IMR-90 (cell line): ENCODE data around the gene HS3ST5. TPM values are rescaled to one million over a fixed set of nuclear protein-coding genes. Genes with fewer than 3 reads are reported as not detected.

Experiments
- ATAC-seq: fragments of 200-7000 bp; cut with Tn5 transposase; 2 replicates; pipeline ENCODE4 v1.9.1; 2020; ENCODE audit warnings: low read depth, mild to moderate bottlenecking, moderate library complexity
- BruUV-seq: library from RNA; stranded (reverse); fragments of 400-500 nt; replicated peaks from 2 replicates; lab custom pipeline; 2021; lab: Mats Ljungman, UMichigan
- CTCF ChIA-PET: fragments of 300-600 bp; formaldehyde crosslinking; extraction: SDS; loops from one replicate; lab custom pipeline; 2021; ENCODE audit warnings: antibody characterized with exemption; lab: Yijun Ruan, JAX
- POLR2A ChIA-PET: fragments of 300-600 bp; sonication (Branson Sonifier 250); formaldehyde crosslinking; loops from one replicate; lab custom pipeline; 2022; ENCODE audit warnings: antibody characterized with exemption; ENCODE audit not compliant: unreplicated experiment; lab: Charles Lee
- DNase-seq: peaks from one replicate; pipeline ENCODE4 v3.0.0; 2013
- H2AFZ ChIP-seq: replicated peaks from 2 replicates; pipeline ENCODE3; 2013; ENCODE audit warnings: low read length, mild to moderate bottlenecking; ENCODE audit not compliant: poor library complexity
- H2AK5ac ChIP-seq: 2 replicates; pipeline ENCODE4 v1.6.1; 2013; ENCODE audit warnings: low read depth, low read length, inconsistent platforms
- H2AK9ac ChIP-seq: replicated peaks from 2 replicates; pipeline ENCODE3; 2013; ENCODE audit warnings: mild to moderate bottlenecking, low read depth, low read length, moderate library complexity; ENCODE audit not compliant: poor library complexity
- H2BK120ac ChIP-seq: 2 replicates; pipeline ENCODE4 v1.6.1; 2013; ENCODE audit warnings: low read depth, low read length, inconsistent platforms
- H2BK15ac ChIP-seq: 3 replicates; pipeline ENCODE4 v1.6.1; 2013; ENCODE audit warnings: low read depth, low read length, inconsistent platforms
- H2BK20ac ChIP-seq: 2 replicates; pipeline ENCODE4 v1.6.1; 2013; ENCODE audit warnings: low read depth, mild to moderate bottlenecking, inconsistent platforms, low read length, moderate library complexity
- H2BK5ac ChIP-seq: 2 replicates; pipeline ENCODE4 v1.6.1; 2013; ENCODE audit warnings: mild to moderate bottlenecking, low read depth, low read length, inconsistent platforms; ENCODE audit not compliant: poor library complexity, severe bottlenecking
- H3K14ac ChIP-seq: replicated peaks from 2 replicates; pipeline ENCODE4 v1.6.1; 2013; ENCODE audit warnings: low read depth, low read length, inconsistent platforms
- H3K18ac ChIP-seq: 2 replicates; pipeline ENCODE4 v1.6.1; 2013; ENCODE audit warnings: low read depth, low read length, control low read depth
- H3K23ac ChIP-seq: 2 replicates; pipeline ENCODE4 v1.6.1; 2013; ENCODE audit warnings: low read depth, low read length, inconsistent platforms
- H3K27ac ChIP-seq: 2 replicates; pipeline ENCODE4 v1.5.1; 2013; ENCODE audit warnings: mild to moderate bottlenecking, control low read depth, low read length; ENCODE audit not compliant: insufficient read depth
- H3K27me3 ChIP-seq: 2 replicates; pipeline ENCODE4 v1.6.1; 2013; ENCODE audit warnings: low read length; ENCODE audit not compliant: control insufficient read depth, insufficient read depth
- H3K36me3 ChIP-seq: 2 replicates; pipeline ENCODE4 v1.6.1; 2013; ENCODE audit warnings: low read length, mixed read lengths; ENCODE audit not compliant: control insufficient read depth, insufficient read depth
- H3K4ac ChIP-seq: 2 replicates; pipeline ENCODE4 v1.6.1; 2013; ENCODE audit warnings: low read depth, low read length, inconsistent platforms
- H3K4me1 ChIP-seq: 2 replicates; pipeline ENCODE4 v1.6.1; 2013; ENCODE audit warnings: low read length, mixed read lengths; ENCODE audit not compliant: control insufficient read depth, insufficient read depth
- H3K4me2 ChIP-seq: 2 replicates; pipeline ENCODE4 v1.6.1; 2013; ENCODE audit warnings: low read depth, mild to moderate bottlenecking, control low read depth, low read length, moderate library complexity
- H3K4me3 ChIP-seq: 2 replicates; pipeline ENCODE4 v1.5.1; 2013; ENCODE audit warnings: low read depth, mild to moderate bottlenecking, control low read depth, low read length, moderate library complexity; ENCODE audit not compliant: insufficient read depth
- H3K56ac ChIP-seq: 2 replicates; pipeline ENCODE4 v1.6.1; 2013; ENCODE audit warnings: low read length, inconsistent platforms; ENCODE audit not compliant: insufficient read depth; ENCODE audit errors: extremely low read depth
- H3K79me1 ChIP-seq, 2 experiments: 2 replicates each; pipeline ENCODE4 v1.6.1; 2013; ENCODE audit warnings: low read length in 2 of 2, inconsistent platforms in 1 of 2, low read depth in 1 of 2
- H3K9ac ChIP-seq: 2 replicates; pipeline ENCODE4 v1.6.1; 2013; ENCODE audit warnings: low read depth, low read length, control low read depth
- H3K9me1 ChIP-seq: 2 replicates; pipeline ENCODE4 v1.6.1; 2013; ENCODE audit warnings: low read length, inconsistent platforms; ENCODE audit not compliant: insufficient read depth
- H3K9me3 ChIP-seq: 2 replicates; pipeline ENCODE4 v1.6.1; 2013; ENCODE audit warnings: low read length; ENCODE audit not compliant: control insufficient read depth, insufficient read depth
- H4K20me1 ChIP-seq: 2 replicates; pipeline ENCODE4 v1.6.1; 2013; ENCODE audit warnings: low read length, inconsistent platforms; ENCODE audit not compliant: insufficient read depth
- H4K5ac ChIP-seq: 2 replicates; pipeline ENCODE4 v1.6.1; 2013; ENCODE audit warnings: mild to moderate bottlenecking, low read depth, low read length, control low read depth
- H4K8ac ChIP-seq, 2 experiments: 2 replicates each; pipeline ENCODE4 v1.6.1; 2013; ENCODE audit warnings: low read depth in 2 of 2, low read length in 2 of 2, control low read depth in 1 of 2, inconsistent platforms in 1 of 2
- H4K91ac ChIP-seq: 2 replicates; pipeline ENCODE4 v1.6.1; 2013; ENCODE audit warnings: low read depth, low read length, inconsistent platforms; ENCODE audit not compliant: insufficient read depth
- BHLHE40 ChIP-seq: fragments of 150-350 bp; IDR thresholded peaks from 2 replicates; pipeline ENCODE4 v1.6.1; 2016; ENCODE audit warnings: mild to moderate bottlenecking, low read depth, low read length
- CEBPB ChIP-seq: IDR thresholded peaks from 2 replicates; pipeline ENCODE4 v1.6.1; 2012; ENCODE audit warnings: low read depth, low read length, improper control_type of control experiment
- MAZ ChIP-seq: IDR thresholded peaks from 2 replicates; pipeline ENCODE4 v1.6.1; 2012; ENCODE audit warnings: low read depth, mild to moderate bottlenecking, low read length, improper control_type of control experiment, moderate library complexity, borderline replicate concordance
- POLR2A ChIP-seq: IDR thresholded peaks from 2 replicates; pipeline ENCODE4 v1.6.1; 2012; ENCODE audit warnings: mild to moderate bottlenecking, low read depth, low read length
- RAD21 ChIP-seq: IDR thresholded peaks from 2 replicates; pipeline ENCODE4 v1.6.1; 2012; ENCODE audit warnings: low read length, improper control_type of control experiment
- WGBS, 2 experiments: methylation state at CpG; one replicate each; pipeline versions ENCODE4 v1.1.5 to v1.1.7; 2013; ENCODE audit warnings: missing lambda C conversion rate in 2 of 2; ENCODE audit not compliant: insufficient read length in 1 of 2; ENCODE audit errors: extremely low coverage in 2 of 2; 5-methylcytosine and 5-hydroxymethylcytosine counted together
- dilution Hi-C: fragments of 300-500 bp; cut with HindIII; formaldehyde crosslinking; loops from one replicate; pipeline ENCODE4 v1.14.3; 2018; ENCODE audit warnings: low sequenced_read_pairs; ENCODE audit not compliant: unreplicated experiment
- in situ Hi-C: fragments of 300-500 bp; cut with MboI; formaldehyde crosslinking; loops from 3 replicates; pipeline ENCODE4 v1.14.3; 2019; ENCODE audit warnings: low sequenced_read_pairs, inconsistent platforms, mixed read lengths
- intact Hi-C: fragments of 100-400 bp; cut with micrococcal nuclease; formaldehyde crosslinking; loops from 2 replicates; pipeline ENCODE4 v1.10.0; 2022
- polyA plus RNA-seq, 3 experiments: library from polyadenylated mRNA; depleted of rRNA; stranded (reverse); fragments of >200 nt; gene quantifications; 2 replicates each; pipeline ENCODE4 v1.2.3, GENCODE V29; 2012; ENCODE audit warnings: low replicate concordance in 1 of 3
- total RNA-seq: library from RNA; depleted of rRNA; stranded (reverse); fragments of >200 nt; gene quantifications from 2 replicates; pipeline ENCODE4 v1.2.3, GENCODE V29; 2012
- TF ChIP-seq, protein P1 (sequence below): fragments of 150-350 bp; IDR thresholded peaks from 2 replicates; pipeline ENCODE4 v1.6.1; 2017; ENCODE audit warnings: mild to moderate bottlenecking, antibody characterized with exemption, low read length, low read depth

Gene HS3ST5
- total and polyA plus RNA-seq, 2 of the 4 experiments (the other 2 are of a cell fraction) = not detected

- intact Hi-C loops = no loop called here
- no peak overlapping the region for H2BK120ac ChIP-seq
Observed at GRCh38 chr6:114376611-114377175, 33.9 kb upstream of the HS3ST5 start.

More at GRCh38 chr6:114376611-114377175, 33.9 kb upstream of the HS3ST5 start:
- no peak overlapping the region for H2AK9ac ChIP-seq
- TF ChIP-seq CEBPB (no peak), POLR2A (no peak), MAZ (no peak), RAD21 (no peak), BHLHE40 (no peak)
- TF ChIP-seq, protein P1, sequence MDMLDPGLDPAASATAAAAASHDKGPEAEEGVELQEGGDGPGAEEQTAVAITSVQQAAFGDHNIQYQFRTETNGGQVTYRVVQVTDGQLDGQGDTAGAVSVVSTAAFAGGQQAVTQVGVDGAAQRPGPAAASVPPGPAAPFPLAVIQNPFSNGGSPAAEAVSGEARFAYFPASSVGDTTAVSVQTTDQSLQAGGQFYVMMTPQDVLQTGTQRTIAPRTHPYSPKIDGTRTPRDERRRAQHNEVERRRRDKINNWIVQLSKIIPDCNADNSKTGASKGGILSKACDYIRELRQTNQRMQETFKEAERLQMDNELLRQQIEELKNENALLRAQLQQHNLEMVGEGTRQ = no peak
- H3K4me1 ChIP-seq = no peaks in the 10 kb centered on the region
- H3K9ac ChIP-seq = no peak overlapping the region
- H3K14ac ChIP-seq = no peak overlapping the region
- no TSS peak for BruUV-seq
- H3K4me2 ChIP-seq = no peak overlapping the region
- in situ Hi-C loops (no loop called here), dilution Hi-C loops (no loop called here)
- no peaks in the 10 kb centered on the region for H3K79me1 ChIP-seq
- H2AFZ ChIP-seq = no peak overlapping the region
- H3K9me1 ChIP-seq = no peaks in the 10 kb centered on the region; the same call in 1 of the 2 replicates
- no peaks in the 10 kb centered on the region for H3K9me3 ChIP-seq
- H2BK15ac ChIP-seq = no peak overlapping the region
- ATAC-seq (no peak), DNase-seq (no peak)
- no peak overlapping the region for H3K4ac ChIP-seq
- H3K56ac ChIP-seq = no peak overlapping the region
- H2AK5ac ChIP-seq = no peak overlapping the region
- no peaks in the 10 kb centered on the region for H3K36me3 ChIP-seq
- H4K8ac ChIP-seq = no peak overlapping the region
- no peaks in the 10 kb centered on the region for H4K20me1 ChIP-seq
- no peak overlapping the region for H2BK20ac ChIP-seq
- no peak overlapping the region for H2BK5ac ChIP-seq
- no peak overlapping the region for H3K18ac ChIP-seq
- H3K27ac ChIP-seq = no peak overlapping the region
- H3K23ac ChIP-seq = no peak overlapping the region
- no peak overlapping the region for H4K91ac ChIP-seq
- no peak overlapping the region for H3K4me3 ChIP-seq
- POLR2A ChIA-PET = no interaction called here
- H3K27me3 ChIP-seq = no peaks in the 10 kb centered on the region
- WGBS, 2 experiments = no CpG with 5 or more reads among the region's 2 CpGs
- H4K5ac ChIP-seq = no peak overlapping the region
- CTCF ChIA-PET = interaction anchor here (1.0 kb wide), 1 partner anchor 33 kb away, joined by 3 read pairs; no protein-coding TSS in a partner anchor
